Measurements from ENCODE around the gene DARS2. TPM values are rescaled to one million over a fixed set of nuclear protein-coding genes. Genes with fewer than 3 reads are reported as not detected.

DARS2 gene
- total RNA-seq, 2 donors from 2014 or later, result 7.5 to 11.2 TPM

DNA sequence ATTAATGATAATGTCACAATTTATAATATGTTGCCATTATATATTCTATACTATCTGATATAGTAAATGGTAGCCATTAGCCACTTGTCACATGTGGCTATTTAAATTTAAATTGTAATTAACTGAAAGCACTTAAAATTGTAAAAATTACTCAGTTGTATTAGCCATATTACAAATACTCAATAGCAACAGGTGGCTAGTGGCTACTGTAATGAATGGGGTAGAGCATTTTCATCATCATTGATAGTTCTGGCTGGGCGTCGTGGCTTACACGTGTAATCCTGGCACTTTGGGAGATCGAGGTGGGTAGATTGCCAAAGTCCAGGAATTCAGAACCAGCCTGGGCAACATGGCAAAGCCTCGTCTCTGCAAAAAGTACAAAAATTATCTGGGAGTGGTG is 60.2 kb downstream of the DARS2 start:
- no peaks in the 10 kb centered on the region for H3K4me1 ChIP-seq
- DNase-seq, result no peak
- intact Hi-C loops (cut with DNase I), result no loop called here
- no peak overlapping the region for H3K4me3 ChIP-seq
- H3K9me3 ChIP-seq, result no peaks in the 10 kb centered on the region
- no peaks in the 10 kb centered on the region for H3K36me3 ChIP-seq (replicated peaks in 1 of 2; ENCODE audit: insufficient read depth in 1 of 2, low read depth in 2 of 2)
- no peak for ATAC-seq
- H3K27ac ChIP-seq, result no peak overlapping the region
- WGBS, 2 donors, result 92 to 95% methylated on average over 5 of the region's 5 CpGs
- H3K27me3 ChIP-seq, result no peaks in the 10 kb centered on the region
- TF ChIP-seq, protein P1, sequence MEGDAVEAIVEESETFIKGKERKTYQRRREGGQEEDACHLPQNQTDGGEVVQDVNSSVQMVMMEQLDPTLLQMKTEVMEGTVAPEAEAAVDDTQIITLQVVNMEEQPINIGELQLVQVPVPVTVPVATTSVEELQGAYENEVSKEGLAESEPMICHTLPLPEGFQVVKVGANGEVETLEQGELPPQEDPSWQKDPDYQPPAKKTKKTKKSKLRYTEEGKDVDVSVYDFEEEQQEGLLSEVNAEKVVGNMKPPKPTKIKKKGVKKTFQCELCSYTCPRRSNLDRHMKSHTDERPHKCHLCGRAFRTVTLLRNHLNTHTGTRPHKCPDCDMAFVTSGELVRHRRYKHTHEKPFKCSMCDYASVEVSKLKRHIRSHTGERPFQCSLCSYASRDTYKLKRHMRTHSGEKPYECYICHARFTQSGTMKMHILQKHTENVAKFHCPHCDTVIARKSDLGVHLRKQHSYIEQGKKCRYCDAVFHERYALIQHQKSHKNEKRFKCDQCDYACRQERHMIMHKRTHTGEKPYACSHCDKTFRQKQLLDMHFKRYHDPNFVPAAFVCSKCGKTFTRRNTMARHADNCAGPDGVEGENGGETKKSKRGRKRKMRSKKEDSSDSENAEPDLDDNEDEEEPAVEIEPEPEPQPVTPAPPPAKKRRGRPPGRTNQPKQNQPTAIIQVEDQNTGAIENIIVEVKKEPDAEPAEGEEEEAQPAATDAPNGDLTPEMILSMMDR (IDR thresholded peaks at IDR 0.05), result no peak
- TF ChIP-seq POLR2A (IDR thresholded peaks at IDR 0.05), result no peak

DNA sequence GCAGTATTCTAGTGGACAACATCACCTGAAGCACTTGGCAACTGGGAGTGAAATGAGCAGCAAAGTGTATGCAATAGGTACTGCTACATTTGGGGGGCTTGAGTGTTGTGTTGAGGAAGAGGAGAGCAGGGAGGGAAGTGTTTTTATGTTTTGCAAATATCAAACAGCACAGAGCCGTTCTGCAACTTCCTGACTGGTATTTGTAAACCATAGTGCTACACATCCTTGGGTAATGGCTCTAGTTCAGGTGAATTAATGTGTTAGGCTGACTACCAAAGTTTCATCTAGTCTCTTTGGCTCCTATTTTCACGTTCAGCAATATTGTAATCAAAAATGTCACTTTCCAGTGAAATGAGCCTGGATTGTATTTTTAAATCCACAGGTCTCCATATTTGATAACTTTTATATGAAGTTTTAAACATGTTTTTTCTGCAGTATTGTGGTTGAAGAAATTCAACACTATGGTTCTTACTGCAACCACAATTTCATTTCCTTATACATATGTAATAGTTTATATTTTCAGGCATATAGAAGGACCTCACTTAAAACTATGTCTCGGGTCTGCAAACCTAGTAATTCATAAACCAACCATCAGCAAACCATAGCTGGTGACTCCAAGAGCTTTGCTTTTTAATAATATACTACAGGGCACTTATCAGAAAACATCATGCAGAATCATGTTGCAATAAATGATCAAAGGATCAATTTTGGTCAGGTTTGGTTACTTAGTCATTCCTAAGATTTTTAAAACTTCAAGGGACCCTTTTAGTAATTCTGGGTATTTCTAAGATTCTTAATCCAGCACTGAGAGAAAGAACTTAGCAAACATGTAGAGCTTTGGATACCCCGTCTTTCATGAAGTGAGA is 62.5 kb downstream of the DARS2 start:
- no peak for ATAC-seq
- no peak overlapping the region for H3K4me3 ChIP-seq
- H3K27me3 ChIP-seq, result no peaks in the 10 kb centered on the region
- 74 to 89% methylated on average over 4 of the region's 4 CpGs for WGBS, 2 donors
- no peak for TF ChIP-seq POLR2A (IDR thresholded peaks at IDR 0.05)
- TF ChIP-seq, protein P1 (IDR thresholded peaks at IDR 0.05), result no peak
- H3K9me3 ChIP-seq, result no peaks in the 10 kb centered on the region
- H3K36me3 ChIP-seq (replicated peaks in 1 of 2; ENCODE audit: insufficient read depth in 1 of 2, low read depth in 2 of 2), result no peaks in the 10 kb centered on the region
- no peaks in the 10 kb centered on the region for H3K4me1 ChIP-seq
- no peak for DNase-seq
- intact Hi-C loops (cut with DNase I), result no loop called here
- H3K27ac ChIP-seq, result no peak overlapping the region

DNA sequence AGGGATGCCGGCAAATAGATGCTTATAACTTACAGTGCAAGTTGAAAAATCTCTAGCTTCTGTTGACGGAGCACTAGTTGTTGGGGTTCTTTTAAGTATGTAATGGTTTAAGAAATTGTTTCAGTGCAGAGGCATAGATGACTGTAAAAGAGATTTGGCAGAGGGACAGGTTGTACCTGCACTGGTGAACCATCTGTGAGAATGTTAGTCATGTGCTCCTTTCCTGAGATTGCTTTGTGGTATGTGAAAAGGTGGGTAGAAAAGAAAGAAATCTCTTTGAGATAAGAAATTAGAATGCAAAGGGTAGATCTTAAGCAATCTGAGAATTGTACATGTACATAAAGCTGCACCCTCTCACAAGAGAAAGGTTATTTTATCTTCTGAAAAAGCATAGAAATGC is 63.2 kb downstream of the DARS2 start:
- intact Hi-C loops (cut with DNase I), result no loop called here
- no peak overlapping the region for H3K4me3 ChIP-seq
- no peak for DNase-seq
- TF ChIP-seq, protein P1 (IDR thresholded peaks at IDR 0.05), result no peak
- TF ChIP-seq POLR2A (IDR thresholded peaks at IDR 0.05), result no peak
- H3K4me1 ChIP-seq, result no peaks in the 10 kb centered on the region
- no peak for ATAC-seq
- no peaks in the 10 kb centered on the region for H3K9me3 ChIP-seq
- H3K27ac ChIP-seq, result no peak overlapping the region
- 95 to 98% methylated on average over 2 of the region's 2 CpGs for WGBS, 2 donors
- no peaks in the 10 kb centered on the region for H3K27me3 ChIP-seq
- no peaks in the 10 kb centered on the region for H3K36me3 ChIP-seq (replicated peaks in 1 of 2; ENCODE audit: insufficient read depth in 1 of 2, low read depth in 2 of 2)

DNA sequence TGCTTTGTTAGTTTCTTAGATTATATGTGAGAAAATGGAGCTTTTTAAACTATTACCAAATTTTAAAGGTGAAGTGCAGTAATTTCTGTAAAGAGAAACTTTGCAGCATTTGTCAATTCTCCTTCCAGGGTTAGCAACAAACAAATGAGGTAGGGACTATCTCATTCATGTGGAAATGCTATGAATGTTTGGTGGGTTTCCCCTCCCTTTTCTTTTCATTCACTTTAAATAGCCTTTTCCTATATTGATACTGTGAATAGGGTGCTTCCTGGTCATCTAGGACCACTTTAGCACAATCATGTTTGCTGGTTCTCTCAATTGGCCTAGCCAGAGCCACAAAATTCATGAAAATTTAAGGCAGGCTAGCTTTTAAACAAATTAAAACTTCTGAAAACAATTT is 64.3 kb downstream of the DARS2 start:
- no peaks in the 10 kb centered on the region for H3K9me3 ChIP-seq
- DNase-seq (no peak), ATAC-seq (no peak)
- H3K4me1 ChIP-seq, result no peaks in the 10 kb centered on the region
- H3K36me3 ChIP-seq (replicated peaks in 1 of 2; ENCODE audit: insufficient read depth in 1 of 2, low read depth in 2 of 2), result no peaks in the 10 kb centered on the region
- no peak overlapping the region for H3K27ac ChIP-seq
- TF ChIP-seq POLR2A (IDR thresholded peaks at IDR 0.05), result no peak
- TF ChIP-seq, protein P1 (IDR thresholded peaks at IDR 0.05), result no peak
- no peak overlapping the region for H3K4me3 ChIP-seq
- H3K27me3 ChIP-seq, result no peaks in the 10 kb centered on the region
- intact Hi-C loops (cut with DNase I), result no loop called here

DNA sequence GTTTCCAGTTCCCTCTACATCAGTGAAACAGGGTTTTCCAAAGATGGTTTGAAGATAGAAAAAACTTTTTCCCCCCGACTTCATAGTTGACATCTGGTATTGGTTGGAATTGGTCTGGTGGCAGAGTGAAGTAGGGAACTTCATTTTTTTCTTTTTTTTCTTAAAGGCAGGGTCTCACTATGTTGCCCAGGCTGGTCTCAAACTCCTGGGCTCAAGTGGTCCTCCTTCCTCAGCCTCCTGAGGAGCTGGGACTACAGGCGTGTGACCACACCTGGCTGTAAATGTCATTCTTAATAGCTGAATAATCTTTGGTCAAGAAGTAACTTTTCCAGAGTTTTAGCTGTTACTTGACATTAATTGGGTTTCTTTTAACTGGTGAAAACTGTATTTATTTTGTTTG is 65.4 kb downstream of the DARS2 start:
- Histone ChIP-seq H3K27ac (no peak overlapping the region), H3K9me3 (no peaks in the 10 kb centered on the region), H3K27me3 (no peaks in the 10 kb centered on the region), H3K4me3 (no peak overlapping the region), H3K4me1 (no peaks in the 10 kb centered on the region), H3K36me3 (replicated peaks in 1 of 2; ENCODE audit: insufficient read depth in 1 of 2, low read depth in 2 of 2) (no peaks in the 10 kb centered on the region)
- no peak for ATAC-seq
- intact Hi-C loops (cut with DNase I), result no loop called here
- DNase-seq, result no peak
- TF ChIP-seq POLR2A (IDR thresholded peaks at IDR 0.05), result no peak
- TF ChIP-seq, protein P1 (IDR thresholded peaks at IDR 0.05), result no peak
- 96% methylated on average over 2 of the region's 2 CpGs for WGBS, 2 donors
